ENCODE data around the gene ARFGEF2.
A peak's percentile ranks its signal among the peaks of the same experiment; 100 is the strongest.
"Not testable (repeated sequence)": the region's sequence is repeated elsewhere in the genome, so short reads cannot be mapped to it uniquely, and the experiment has no call there.

Gene ARFGEF2

DNA sequence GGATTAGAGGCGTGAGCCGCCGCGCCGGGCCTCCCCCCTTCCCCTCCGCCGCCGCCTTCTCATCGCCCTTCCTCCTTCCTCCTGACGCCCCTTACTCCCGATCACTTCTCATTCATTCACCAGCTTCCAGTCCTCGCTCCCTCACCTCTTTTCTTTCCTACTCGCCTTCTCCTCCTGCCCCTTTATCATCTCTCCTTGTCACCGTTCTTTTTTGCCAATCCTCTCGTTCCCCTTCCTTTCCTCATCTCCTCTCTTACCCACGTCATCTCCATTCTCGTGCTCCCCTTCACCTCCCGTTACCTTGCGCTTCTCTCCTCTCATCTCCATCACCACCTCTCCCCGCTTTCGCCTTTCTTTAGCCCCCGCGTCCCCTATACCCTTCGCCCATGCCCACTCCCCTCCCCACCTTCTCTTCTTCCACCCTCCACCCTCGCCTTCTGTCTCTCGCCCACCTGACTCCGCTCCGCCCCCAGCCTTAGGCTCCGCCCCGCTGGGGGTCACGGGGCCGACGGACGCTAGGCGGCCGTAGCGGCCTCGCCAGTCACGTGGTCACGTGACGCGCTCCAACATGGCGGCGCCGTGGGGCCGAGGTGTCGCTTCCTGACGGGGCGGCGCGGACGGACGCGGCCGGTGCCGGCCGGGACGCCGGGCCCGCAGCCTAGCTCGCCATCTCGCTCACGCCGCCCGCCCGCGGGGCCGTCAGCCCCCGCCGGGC lies at the start of gene ARFGEF2:
Gene ARFGEF2 (plus strand): TSS at position 544 of the 715 bp plus-strand sequence. CDS start 179 bp downstream, outside the sequence.
- peak; percentile 83 to 90 for DNase-seq (ENCODE audit: low read depth in 2 of 2)

DNA sequence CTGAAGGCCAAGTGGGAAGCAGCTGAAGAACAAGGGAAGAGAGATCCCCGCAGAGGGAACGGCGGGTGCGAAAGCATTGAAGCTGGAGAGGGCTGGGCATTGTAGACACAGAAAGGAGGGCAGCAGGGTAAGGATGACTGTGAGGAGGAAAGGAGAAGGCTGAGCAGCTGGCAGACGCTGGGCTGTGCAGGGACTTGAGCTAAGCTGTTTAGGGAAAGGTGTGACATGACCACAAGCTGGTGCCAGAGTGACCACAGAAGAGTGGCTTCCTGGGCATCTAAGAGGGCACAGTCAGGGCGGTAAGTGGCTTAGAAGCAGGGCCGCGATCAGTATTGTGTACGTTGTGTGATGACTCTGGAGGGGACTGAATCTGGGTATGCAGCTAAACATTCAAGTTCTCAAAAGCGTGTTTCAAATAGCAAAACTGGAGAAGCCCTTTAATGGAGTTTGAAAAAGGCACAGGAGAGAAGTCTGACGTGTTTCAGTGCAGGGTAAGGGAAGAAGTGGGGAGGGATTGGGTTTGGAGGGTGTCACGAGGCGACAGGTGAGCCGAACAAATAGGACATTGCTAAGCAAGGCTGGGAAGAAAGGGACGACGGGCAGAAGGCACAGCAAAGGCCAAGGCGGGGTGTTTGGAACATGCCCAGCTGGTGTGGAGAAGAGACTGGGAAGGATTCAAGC lies 46.1 kb upstream of the ARFGEF2 start:
- no peak for DNase-seq (ENCODE audit: low read depth in 2 of 2)

DNA sequence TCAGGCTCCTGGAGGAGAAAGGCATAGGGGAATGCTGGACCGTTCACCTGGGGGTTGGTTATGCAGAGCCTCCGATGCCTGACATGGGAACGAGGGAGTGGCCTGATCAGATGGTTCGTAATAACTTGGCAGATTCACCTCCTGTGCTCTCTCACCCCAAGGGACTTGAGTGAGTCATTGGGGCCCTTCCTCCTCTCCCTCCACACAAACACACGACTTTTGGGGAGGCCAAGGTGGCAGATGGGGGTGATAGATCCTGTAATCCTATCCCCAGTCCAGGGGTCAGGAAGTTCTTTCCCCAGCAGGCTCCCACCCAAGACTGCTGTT lies 45.6 kb upstream of the ARFGEF2 start:
- DNase-seq (ENCODE audit: low read depth in 2 of 2) = no peak

DNA sequence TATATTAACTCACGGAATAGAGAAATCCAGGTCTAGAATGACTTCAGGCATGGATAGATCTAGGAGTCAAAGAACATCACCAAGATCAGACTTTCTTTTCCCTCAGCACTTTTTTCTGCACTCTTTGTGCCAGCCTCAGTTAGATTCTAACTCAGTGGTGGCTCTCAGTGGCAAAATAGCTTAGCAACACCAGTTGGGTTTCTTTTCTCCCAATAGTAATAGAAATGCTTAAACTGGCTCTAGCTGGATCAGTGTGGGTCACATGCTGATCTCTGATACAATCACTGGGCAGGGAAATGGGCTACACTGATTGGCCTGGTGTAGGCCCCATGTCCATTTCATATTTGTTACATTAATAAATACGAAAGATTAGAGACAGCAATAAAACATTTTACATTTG lies 44.2 kb upstream of the ARFGEF2 start:
- no peak for DNase-seq (ENCODE audit: low read depth in 2 of 2)

DNA sequence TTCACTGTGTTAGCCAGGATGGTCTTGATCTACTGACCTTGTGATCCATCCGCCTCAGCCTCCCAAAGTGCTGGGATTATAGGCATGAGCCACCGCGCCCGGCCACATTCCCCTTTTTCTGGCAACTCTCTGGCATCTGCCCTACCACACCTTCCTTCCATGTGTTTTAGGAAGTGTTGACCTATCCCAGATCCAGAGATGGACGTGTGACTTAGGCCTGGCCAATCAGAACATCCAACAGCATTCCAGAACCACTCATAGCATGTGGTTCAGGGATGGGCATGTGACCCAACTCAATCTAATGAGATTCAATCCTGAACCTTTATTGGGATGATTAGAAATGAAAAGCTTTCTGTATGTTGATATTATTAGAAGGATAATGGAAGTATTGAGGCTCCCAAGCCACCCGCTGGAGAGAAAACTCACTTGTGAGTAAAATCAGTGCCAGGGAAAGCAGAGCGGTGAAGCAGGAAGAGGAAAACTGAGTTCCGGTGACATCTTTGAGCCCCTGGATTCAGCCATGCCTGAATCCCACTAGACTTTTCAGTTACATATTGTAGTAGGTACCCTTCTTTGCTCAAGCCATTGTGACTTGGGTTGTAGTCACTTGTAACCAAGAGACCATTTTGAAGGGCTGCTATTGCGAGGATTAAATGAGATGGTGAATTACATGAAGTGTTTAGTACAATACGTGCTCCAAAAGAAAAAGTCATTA lies 42.8 kb upstream of the ARFGEF2 start:
- no peak for DNase-seq (ENCODE audit: low read depth in 2 of 2)

DNA sequence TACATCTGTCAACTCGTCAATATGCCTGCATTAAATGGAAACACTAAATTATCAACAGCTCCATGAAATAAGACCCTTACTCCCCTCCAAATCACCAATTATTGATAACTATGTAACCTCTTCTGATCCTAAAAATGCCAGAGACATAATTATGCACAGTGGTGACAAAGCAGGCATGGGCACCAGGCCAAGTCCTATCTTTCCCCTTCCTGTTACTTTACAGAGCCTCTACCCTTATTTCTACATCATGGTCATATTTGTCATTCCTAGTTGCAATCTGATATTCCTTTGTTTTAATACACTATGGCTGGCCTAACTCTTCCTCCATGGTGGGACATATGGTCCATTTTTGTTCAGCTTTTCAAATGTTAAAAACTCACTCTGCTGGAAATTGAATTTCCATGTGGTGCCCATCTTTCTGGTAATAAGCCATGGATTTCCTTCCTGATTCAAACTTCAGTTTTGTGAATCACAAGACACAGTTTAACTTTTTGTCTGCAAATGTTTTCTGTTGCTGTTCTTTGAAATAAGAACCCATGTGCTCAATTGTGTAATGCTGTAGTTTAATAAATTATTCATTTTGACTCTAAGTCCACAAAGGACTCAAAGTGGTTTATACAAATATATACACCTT lies 41.8 kb upstream of the ARFGEF2 start:
- no peak for DNase-seq (ENCODE audit: low read depth in 2 of 2)

DNA sequence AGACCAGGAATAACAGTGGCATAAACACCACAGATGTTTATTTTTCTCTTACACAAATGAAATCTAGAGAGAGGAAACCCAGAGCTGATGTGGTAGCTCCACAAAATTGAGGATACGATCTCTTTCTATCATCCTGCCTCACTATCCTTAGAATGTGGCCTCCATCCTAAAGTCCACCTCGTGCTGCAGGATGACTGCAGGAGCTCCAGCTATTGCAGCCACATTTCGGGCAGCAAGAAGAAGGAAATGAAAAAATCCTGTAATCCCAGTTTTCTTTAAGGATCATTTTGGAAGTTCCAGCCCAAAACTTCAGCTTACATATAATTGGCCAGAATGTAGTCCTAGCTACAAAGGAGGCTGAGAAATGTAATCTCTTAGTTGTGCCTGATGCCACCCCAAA lies 41.2 kb upstream of the ARFGEF2 start:
- DNase-seq (ENCODE audit: low read depth in 2 of 2) = no peak

DNA sequence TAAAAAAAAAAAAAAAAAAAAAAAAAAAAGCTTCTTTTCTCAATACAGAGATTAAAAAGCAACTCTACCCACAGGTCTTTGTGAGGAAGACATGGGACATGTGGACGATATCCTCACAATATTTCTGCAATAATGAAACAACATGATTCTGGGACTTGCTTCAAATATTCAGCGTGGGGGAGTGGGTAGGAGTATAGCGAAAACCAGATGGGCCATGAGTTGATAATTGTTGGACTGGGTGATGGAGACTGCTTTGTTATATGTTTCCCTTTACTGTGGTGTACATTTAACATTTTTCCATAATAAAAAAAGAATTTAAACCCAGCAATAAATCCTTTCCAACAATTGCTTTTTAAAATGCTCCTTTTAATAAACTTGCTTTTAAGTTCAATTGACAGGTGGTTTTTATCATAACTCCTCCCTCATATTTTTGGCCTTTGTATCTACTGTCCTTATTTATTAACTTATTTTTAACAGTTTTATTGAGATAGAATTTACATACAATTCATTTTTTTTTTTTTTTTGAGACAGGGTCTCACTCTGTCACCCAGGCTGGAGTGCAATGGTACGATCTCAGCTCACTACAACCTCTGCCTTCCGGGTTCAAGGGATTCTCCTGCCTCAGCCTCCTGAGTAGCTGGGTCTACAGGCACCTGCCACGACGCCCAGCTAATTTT lies 40.4 kb upstream of the ARFGEF2 start:
- DNase-seq (ENCODE audit: low read depth in 2 of 2) = no peak

DNA sequence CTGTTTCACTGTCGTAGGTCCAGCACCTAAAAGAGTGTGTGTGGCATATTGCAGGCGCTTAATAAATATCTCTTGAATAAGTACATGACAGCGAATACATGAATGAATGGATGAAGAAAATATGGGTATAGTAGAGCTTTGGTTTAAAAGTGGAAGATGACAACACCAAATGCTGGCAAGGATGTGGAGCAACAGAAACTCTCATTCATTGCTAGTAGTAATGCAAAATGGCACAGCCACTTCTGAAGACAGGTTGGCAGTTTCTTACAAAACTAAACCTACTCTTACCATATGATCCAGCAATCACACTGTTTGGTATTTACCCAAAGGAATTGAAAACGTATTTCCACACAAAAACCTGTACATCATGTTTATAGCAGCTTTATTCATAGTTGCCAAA lies 36.3 kb upstream of the ARFGEF2 start:
- DNase-seq (ENCODE audit: low read depth in 2 of 2) = no peak

DNA sequence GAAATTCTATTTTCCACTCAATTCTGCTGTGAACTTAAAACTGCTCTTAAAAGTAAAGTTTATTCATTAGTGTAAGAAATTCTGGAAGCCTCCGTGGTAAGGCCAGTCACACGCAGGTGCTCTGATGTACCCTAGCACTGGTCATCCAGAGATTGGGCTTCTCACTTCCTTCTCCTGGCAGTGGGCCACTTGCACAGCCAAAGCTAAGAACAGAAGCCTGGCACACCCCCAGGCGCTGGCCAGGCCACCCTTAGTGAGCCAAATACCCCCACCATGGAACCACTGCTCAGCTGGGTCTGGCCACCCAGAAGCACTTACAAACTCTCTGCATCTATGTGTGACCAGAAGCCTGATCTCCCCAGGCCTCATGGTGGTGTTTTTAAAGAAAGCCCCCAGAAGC lies 35.3 kb upstream of the ARFGEF2 start:
- no peak for DNase-seq (ENCODE audit: low read depth in 2 of 2)

DNA sequence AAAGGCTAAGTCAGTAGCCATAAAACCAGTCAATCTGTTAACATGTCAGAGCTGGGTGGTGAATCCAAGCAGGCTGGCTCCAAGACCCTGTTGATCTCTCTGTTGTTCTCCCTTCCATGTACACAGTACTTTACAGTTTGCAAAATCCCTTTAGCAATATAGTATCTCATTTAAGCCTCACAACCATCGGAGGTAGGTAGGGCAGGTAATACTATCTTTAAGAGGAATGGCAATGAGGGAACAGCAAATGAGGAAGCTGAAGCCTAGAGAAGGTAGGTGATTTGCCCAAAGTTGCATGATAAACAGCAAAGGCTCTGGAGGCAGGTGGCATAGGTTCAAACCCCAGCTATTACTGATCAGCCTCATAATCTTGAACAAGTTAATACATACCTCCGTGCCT lies 34.7 kb upstream of the ARFGEF2 start:
- DNase-seq (ENCODE audit: low read depth in 2 of 2) = no peak

DNA sequence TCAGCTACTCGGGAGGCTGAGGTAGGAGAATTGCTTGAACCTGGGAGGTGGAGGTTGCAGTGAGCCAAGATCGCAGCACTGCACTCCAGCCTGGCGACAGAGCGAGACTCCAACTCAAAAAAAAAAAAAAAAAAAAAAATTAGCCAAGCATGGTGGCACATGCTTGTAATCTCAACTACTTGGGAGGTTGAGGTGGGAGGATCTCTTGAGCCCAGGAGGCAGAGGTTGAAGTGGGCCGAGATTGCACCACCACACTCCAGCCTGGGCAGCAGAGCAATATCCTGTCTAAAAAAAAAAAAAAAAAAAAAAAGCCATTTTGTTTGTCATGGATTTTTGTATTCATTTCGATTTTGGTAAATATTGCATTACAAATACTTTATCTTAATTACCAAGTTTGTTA lies 33.0 kb upstream of the ARFGEF2 start:
- not testable (repeated sequence) for DNase-seq (ENCODE audit: low read depth in 2 of 2)

DNA sequence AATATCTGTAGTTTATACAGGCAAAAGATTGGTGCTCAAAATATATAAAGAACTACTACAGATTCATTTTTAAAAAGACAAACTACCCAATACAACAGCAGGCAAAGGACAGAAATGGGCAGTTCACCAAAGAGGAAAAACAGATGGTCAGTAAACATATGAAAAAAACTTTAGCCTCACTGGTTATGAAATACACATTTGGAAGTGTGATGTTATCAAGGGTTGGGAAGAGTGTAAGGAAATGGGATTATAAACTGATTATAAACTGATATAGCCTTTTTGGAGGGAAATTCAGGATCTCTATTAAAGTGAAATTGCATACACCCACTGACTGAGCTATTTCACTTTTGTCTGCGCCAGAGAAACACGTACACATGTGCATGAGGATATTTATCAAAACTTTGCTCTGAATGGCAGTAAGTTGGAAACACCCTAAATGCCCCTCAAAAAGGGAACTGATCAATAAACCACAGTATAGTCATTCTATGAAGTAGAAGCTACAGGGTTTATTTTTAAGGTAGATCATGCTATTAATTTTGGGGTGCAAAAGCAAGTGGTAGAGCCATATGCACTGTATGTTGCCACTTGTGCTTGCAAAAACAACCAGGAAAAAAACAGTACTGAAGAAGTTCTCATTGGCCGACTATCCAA lies 32.2 kb upstream of the ARFGEF2 start:
- DNase-seq (ENCODE audit: low read depth in 2 of 2) = no peak

DNA sequence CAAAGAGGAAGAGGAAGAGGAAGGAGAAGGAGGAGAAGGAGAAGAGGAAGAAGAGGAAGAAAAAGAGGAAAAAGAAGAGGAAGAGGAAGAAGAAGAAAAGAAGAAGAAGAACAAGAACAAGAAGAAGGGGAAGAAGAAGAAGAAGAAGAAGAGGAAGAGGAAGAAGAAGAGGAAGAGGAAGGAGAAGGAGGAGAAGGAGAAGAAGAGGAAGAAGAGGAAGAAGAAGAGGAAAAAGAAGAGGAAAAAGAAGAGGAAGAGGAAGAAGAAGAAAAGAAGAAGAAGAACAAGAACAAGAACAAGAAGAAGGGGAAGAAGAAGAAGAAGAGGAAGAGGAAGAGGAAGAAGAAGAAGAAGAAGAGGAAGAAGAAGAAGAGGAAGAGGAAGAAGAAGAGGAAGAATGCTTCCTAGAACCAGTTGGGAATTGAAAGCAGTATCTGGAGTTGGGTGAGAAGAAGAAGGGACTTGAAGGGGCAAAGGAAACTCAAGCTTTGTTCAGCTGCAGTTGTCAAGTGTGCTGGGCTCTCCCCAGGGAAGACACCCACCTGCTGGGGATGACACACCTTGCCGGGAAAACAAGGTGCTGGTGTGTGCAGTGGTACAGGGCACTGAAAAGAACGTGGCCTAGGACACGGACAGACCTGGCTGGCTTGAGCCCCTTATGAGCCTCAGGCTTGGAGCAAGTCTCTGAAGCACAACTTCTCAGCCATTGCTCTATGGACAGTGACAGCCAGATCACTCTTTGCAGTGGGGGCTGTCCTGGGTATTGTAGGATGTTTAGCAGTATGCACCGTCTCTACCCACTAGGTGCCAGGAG lies 30.1 kb upstream of the ARFGEF2 start:
- no peak for DNase-seq (ENCODE audit: low read depth in 2 of 2)

DNA sequence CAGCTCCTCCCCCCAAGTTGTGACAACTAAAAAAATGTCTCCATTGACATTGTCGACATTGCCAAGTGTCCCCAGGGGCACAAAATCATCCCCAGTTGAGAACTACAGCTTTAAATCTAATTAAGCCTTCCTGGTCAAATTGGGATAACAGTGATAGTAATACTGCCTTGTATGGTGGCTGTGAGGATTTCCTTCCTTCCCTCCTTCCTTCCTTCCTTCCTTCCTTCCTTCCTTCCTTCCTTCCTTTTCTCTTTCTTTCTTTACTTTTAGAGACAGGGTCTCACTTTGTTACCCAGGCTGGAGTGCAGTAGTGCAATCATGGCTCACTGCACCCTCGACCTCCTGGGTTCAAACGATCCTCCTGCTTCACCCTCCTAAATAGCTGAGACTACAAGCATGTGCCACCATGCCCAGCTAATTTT lies 29.5 kb upstream of the ARFGEF2 start:
- no peak for DNase-seq (ENCODE audit: low read depth in 2 of 2)

DNA sequence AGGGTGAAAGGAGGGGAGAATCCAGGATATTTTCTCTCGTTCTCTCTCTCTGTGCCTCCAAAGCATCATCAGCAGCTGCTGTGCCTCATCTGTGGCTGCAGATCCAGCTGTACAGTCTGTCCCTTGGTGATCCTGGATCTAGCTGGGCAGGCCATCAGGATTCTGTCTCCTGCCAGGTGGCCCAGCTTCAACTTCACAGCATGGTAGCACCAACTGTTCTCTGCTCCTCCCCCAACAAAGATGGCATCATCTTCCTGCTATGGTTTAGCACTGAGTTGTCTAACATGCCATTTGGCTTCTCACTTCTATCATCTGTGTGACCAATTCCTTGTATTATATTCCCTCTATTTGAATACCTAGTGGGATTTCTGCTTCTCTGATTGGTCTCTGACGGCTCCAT lies 28.6 kb upstream of the ARFGEF2 start:
- no peak for DNase-seq (ENCODE audit: low read depth in 2 of 2)

DNA sequence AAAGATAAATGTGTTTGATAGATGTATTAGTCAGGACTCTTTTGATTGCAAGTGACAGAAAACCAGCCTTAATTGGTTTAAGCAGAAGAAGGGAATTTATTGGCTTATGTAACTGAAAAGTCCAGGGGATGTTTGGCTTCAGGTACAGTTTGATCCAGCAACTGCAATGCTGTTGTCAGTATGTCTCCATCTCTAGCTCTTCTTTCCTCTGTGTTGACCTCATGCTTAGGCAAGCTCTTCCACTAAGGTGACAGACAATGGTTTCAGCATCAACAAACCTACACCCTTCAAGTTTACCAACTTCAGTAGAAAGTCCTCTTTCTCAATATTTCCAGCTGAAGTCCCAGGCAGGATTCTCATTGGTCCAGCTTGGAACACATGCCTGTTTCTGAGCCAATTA lies 28.1 kb upstream of the ARFGEF2 start:
- no peak for DNase-seq (ENCODE audit: low read depth in 2 of 2)

DNA sequence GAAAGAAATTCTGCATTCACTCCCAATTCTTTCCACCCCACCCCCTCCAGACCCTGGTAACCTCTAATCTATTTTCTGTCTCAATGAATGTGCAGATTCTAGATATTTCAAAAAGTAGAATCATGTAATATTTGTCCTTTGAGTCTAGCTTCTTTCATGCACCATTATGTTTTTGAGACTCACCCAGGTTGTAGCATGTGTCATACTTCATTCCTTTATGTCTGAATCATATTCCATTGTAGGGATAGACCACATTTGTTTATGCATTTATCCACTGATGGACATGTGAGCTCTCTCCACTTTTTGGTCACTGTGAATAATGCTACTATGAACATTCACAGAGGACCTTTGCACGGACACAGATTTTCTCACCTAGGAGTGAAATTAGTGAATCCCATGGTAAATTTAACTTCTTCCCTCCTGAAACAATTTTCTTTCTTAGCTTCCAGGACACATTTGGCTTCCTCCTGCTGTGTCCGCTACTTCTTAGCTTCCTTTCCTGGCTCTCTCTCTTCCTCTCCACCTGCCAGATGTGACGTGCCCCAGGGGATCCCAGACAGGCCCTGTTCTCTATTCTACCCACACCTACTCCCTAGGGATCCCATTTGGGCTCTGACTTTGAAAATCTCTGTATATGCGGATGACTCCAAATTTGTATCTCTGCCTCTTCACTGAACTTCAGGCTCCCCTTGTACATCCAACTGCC lies 24.1 kb upstream of the ARFGEF2 start:
- no peak for DNase-seq (ENCODE audit: low read depth in 2 of 2)

DNA sequence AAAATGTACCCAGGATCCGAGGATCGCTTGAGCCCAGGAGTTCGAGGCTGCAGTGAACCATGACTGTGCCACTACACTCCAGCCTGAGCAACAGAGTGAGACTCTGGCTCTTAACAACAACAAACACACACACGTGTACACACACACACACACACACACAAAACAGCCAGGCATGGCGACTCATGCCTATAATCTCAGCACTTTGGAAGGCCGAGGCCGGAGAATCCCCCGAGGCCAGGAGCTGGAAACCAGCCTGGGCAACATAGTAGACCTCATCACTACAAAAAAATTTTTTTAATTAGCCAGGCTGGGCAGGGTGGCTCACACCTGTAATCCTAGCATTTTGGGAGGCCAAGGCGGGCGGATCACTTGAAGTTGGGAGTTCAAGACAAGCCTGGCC lies 23.3 kb upstream of the ARFGEF2 start:
- no peak for DNase-seq (ENCODE audit: low read depth in 2 of 2)
